Tibial nerve (tissue), 4 donors: ENCODE results near the gene CENPO. TPM values are rescaled to one million over a fixed set of nuclear protein-coding genes. Genes with fewer than 3 reads are reported as not detected.

Experiments
- DNase-seq, 2 donors: peaks; one replicate each; pipeline ENCODE4 v3.0.0-alpha.2; 2019; ENCODE audit warnings: low spot score in 2 of 2
- H3K27ac ChIP-seq, 4 donors: fragments of 200-600 bp; sonication (generic) in 3 of 4; one replicate each; pipeline ENCODE4 v1.5.1; 2017 to 2019; ENCODE audit warnings: mild to moderate bottlenecking in 1 of 4
- H3K27me3 ChIP-seq, 2 donors: fragments of 200-600 bp; sonication (generic) in 1 of 2; one replicate each; pipeline versions ENCODE4 v1.5.1 to v1.6.0; 2017 to 2019
- H3K36me3 ChIP-seq, 3 donors: fragments of 200-600 bp; sonication (generic); one replicate each; pipeline ENCODE4 v1.5.1; 2018 to 2019
- H3K4me1 ChIP-seq, 4 donors: fragments of 200-600 bp; sonication (generic) in 3 of 4; one replicate each; pipeline ENCODE4 v1.5.1; 2017 to 2019
- H3K4me3 ChIP-seq, 4 donors: fragments of 200-600 bp; sonication (generic) in 3 of 4; one replicate each; pipeline ENCODE4 v1.5.1; 2017 to 2019; ENCODE audit warnings: mild to moderate bottlenecking in 1 of 4, moderate library complexity in 1 of 4
- H3K9me3 ChIP-seq, 4 donors: fragments of 200-600 bp; sonication (generic) in 3 of 4; one replicate each; pipeline ENCODE4 v1.5.1; 2017 to 2019
- EP300 ChIP-seq, 2 donors: sonication (generic); formaldehyde crosslinking; IDR thresholded peaks; one replicate each; pipeline ENCODE4 v1.6.1; 2017; ENCODE audit warnings: antibody characterized with exemption in 2 of 2, mild to moderate bottlenecking in 1 of 2
- POLR2A ChIP-seq, 2 donors: fragments of 450-650 bp; IDR thresholded peaks; one replicate each; pipeline ENCODE4 v1.6.1; 2017; ENCODE audit warnings: antibody characterized with exemption in 2 of 2, mild to moderate bottlenecking in 2 of 2, moderate library complexity in 2 of 2
- WGBS, 2 donors: methylation state at CpG; one replicate each; pipeline ENCODE4 v1.1.5; 2018; 5-methylcytosine and 5-hydroxymethylcytosine counted together
- total RNA-seq, 4 donors: library from RNA; depleted of rRNA; stranded (reverse); fragments of >200 nt; gene quantifications; one replicate each; pipeline ENCODE4 v1.1.0, GENCODE V29; 2016
- TF ChIP-seq, protein P1 (sequence below), 5 experiments: fragments of 200-600 bp in 3 of 5; fragments of 450-650 bp in 2 of 5; sonication (generic) in 3 of 5; IDR thresholded peaks; one replicate each; pipeline ENCODE4 v1.5.1; 2016 to 2019; ENCODE audit warnings: antibody characterized with exemption in 5 of 5, mild to moderate bottlenecking in 3 of 5, moderate library complexity in 2 of 5

The CENPO gene
- total RNA-seq, 4 donors from 2014 or later, result 2.4 to 3.6 (median 2.7) TPM

DNA sequence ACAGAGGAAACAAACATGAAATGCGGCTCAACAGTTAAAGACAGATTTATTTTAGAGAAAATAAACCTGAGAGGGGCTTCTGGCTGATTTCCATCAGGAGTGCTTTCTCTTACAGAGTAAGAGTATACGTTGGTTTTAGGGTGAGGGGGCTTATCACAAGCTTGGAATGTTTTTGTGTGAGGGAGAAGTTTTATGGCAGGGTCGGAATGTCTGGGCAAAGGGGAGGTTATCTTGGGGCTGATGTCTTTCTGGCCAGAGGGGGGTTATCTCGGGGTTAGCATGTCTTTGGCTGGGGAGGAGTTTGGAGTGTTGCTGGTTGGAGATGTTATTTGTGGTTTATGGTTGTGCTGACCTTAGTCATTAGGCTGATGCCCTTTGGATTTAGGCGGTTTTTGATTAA lies 22.2 kb upstream of the CENPO start:
- TF ChIP-seq, protein P1, sequence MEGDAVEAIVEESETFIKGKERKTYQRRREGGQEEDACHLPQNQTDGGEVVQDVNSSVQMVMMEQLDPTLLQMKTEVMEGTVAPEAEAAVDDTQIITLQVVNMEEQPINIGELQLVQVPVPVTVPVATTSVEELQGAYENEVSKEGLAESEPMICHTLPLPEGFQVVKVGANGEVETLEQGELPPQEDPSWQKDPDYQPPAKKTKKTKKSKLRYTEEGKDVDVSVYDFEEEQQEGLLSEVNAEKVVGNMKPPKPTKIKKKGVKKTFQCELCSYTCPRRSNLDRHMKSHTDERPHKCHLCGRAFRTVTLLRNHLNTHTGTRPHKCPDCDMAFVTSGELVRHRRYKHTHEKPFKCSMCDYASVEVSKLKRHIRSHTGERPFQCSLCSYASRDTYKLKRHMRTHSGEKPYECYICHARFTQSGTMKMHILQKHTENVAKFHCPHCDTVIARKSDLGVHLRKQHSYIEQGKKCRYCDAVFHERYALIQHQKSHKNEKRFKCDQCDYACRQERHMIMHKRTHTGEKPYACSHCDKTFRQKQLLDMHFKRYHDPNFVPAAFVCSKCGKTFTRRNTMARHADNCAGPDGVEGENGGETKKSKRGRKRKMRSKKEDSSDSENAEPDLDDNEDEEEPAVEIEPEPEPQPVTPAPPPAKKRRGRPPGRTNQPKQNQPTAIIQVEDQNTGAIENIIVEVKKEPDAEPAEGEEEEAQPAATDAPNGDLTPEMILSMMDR (IDR thresholded peaks at IDR 0.05), result no peak
- TF ChIP-seq EP300 (IDR thresholded peaks at IDR 0.05) (no peak), POLR2A (IDR thresholded peaks at IDR 0.05) (no peak)
- WGBS, 2 donors, result 67 to 80% methylated on average over 5 of the region's 5 CpGs
- peaks cover 0 to 24% (median 0%) of the 10 kb centered on the region in 3 donors for H3K36me3 ChIP-seq
- no peak for DNase-seq
- H3K27me3 ChIP-seq, result no peaks in the 10 kb centered on the region
- peaks cover 0 to 17% (median 0%) of the 10 kb centered on the region in 4 donors for H3K4me1 ChIP-seq
- H3K4me3 ChIP-seq, result no peak overlapping the region
- no peaks in the 10 kb centered on the region for H3K9me3 ChIP-seq
- no peak overlapping the region for H3K27ac ChIP-seq

DNA sequence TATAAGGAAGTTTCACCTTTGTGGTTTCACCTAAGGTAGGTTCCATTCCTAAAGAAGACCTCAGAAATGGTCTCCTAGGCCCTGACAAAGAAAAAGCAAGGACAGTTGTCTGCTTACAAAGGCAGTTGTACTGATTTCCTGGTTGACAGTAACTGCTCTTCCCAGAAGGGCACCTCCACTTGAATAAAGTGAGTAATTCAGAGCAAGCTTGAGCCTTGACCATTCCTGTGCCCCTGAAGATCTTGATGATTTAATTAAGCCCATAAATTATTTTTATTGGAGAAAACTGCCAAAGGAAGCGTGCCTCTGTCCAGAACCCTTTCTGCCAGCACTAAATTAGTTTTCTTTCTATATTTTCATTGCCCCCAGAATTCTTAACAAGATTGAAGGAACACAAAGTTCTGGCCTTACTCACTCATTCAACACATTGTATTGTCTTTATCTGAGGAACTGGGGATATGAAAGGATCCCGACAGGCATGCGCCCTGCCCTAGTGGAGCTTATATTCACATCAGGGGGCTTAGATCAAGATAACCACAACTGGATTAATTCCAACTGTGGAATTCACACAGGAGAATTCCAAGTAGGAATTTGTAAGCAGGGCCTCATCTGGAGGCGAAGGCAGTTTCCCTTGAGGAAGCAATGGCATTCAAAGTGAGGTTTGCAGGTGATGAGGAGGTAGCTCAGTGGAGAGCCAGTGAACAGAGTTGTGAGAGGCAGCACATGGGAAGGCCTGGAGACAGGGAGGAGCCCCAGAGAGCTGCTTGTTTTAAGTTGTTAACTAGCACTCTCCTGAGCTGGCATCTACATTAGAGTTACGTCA lies 21.2 kb upstream of the CENPO start:
- no peak for DNase-seq
- H3K27me3 ChIP-seq, result no peaks in the 10 kb centered on the region
- peaks cover 0 to 9% (median 0%) of the 10 kb centered on the region in 4 donors for H3K4me1 ChIP-seq
- TF ChIP-seq, protein P1 (IDR thresholded peaks at IDR 0.05), result no peak
- no peak for TF ChIP-seq POLR2A (IDR thresholded peaks at IDR 0.05)
- TF ChIP-seq EP300 (IDR thresholded peaks at IDR 0.05), result no peak
- no peak overlapping the region for H3K4me3 ChIP-seq
- 71 to 82% methylated on average over 5 of the region's 5 CpGs for WGBS, 2 donors
- H3K27ac ChIP-seq, result no peak overlapping the region
- H3K9me3 ChIP-seq, result no peaks in the 10 kb centered on the region
- H3K36me3 ChIP-seq, result peaks cover 0 to 23% (median 0%) of the 10 kb centered on the region in 3 donors

DNA sequence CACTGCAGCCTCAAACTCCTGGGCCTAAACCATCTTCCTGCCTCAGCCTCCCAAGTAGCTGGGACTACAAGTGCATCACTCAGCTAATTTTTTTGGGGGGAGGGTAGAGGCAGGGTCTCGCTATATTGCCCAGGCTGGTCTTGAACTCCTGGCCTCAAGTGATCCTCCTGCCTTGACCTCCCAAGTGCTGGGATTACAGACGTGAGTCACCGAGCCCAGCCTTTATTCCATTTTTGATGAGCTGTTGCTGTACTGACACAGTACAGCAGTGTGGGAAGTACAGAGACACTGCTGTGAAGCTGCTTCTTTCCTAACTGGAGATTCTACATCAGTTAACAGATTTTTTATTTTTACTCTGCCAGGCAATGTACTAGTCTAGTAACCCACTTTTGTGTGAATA lies 18.9 kb upstream of the CENPO start:
- H3K9me3 ChIP-seq, result no peaks in the 10 kb centered on the region
- no peak for DNase-seq

DNA sequence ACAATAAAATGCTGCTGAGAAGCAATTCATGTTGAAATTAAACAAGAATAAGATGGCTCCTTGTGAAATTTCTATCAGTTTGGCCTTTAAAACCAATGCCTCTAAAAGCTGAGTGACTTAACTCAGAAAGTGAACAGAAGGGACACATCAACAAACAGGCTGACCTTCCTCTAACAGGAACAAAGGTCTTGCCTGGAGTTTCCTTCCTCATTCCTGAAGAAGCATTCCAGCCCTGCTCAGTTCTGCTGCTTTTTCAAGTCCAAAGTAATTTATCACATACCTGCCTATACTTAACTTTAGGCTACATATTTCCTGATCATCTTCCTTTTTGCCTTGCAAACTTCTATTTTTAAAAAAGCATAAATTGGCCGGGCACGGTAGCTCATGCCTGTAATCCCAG lies 14.1 kb upstream of the CENPO start:
- no peak for DNase-seq
- 71 to 75% methylated on average over 2 of the region's 2 CpGs for WGBS, 2 donors

More for the DNA sequence above, 18.9 kb upstream of the CENPO start:
- 47 to 56% methylated on average over 3 of the region's 3 CpGs for WGBS, 2 donors
- TF ChIP-seq POLR2A (IDR thresholded peaks at IDR 0.05) (no peak), EP300 (IDR thresholded peaks at IDR 0.05) (no peak)
- TF ChIP-seq, protein P1 (IDR thresholded peaks at IDR 0.05), result no peak
- Histone ChIP-seq H3K27me3 (no peaks in the 10 kb centered on the region), H3K4me1 (no peaks in the 10 kb centered on the region), H3K27ac (no peak overlapping the region), H3K4me3 (no peak overlapping the region), H3K36me3 (peaks cover 0 to 16% (median 0%) of the 10 kb centered on the region in 3 donors)

DNA sequence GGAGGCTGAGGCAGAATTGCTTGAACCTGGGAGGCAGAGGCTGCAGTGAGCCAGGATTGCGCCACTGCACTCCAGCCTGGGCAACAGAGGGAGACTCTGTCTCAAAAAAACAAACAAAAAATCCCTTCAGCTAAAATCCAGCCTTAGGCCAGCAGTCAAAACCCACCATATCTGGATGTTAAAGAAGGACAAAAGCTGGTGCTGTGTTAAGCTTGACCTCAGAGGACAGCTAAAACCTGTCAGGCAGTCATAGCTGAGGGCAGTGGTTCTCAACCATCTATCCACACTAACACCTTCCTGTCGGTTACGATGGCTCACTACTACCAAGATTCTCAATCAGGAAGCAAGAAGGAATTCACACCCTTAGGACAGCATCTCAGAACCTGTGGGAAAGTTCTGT lies 9.6 kb upstream of the CENPO start:
- H3K36me3 ChIP-seq, result no peaks in the 10 kb centered on the region
- no peaks in the 10 kb centered on the region for H3K27me3 ChIP-seq
- H3K4me1 ChIP-seq, result no peaks in the 10 kb centered on the region
- WGBS, 2 donors, result 59% methylated on average over 3 of the region's 3 CpGs
- TF ChIP-seq, protein P1 (IDR thresholded peaks at IDR 0.05), result no peak
- no peak for TF ChIP-seq EP300 (IDR thresholded peaks at IDR 0.05)
- no peak for TF ChIP-seq POLR2A (IDR thresholded peaks at IDR 0.05)
- H3K4me3 ChIP-seq, result no peak overlapping the region
- H3K9me3 ChIP-seq, result no peaks in the 10 kb centered on the region
- no peak overlapping the region for H3K27ac ChIP-seq
- no peak for DNase-seq

More for the DNA sequence above, 14.1 kb upstream of the CENPO start:
- H3K36me3 ChIP-seq, result no peaks in the 10 kb centered on the region
- no peak overlapping the region for H3K27ac ChIP-seq
- no peaks in the 10 kb centered on the region for H3K4me1 ChIP-seq
- H3K4me3 ChIP-seq, result no peak overlapping the region
- H3K27me3 ChIP-seq, result no peaks in the 10 kb centered on the region
- no peak for TF ChIP-seq EP300 (IDR thresholded peaks at IDR 0.05)
- TF ChIP-seq, protein P1 (IDR thresholded peaks at IDR 0.05), result no peak
- no peak for TF ChIP-seq POLR2A (IDR thresholded peaks at IDR 0.05)
- H3K9me3 ChIP-seq, result no peaks in the 10 kb centered on the region
